Limb (tissue), 2 donors: ENCODE measurements around the gene LAMA1.
A peak's percentile ranks its signal among the peaks of the same experiment; 100 is the strongest.
"Not testable (repeated sequence)": the region's sequence is repeated elsewhere in the genome, so short reads cannot be mapped to it uniquely, and the experiment has no call there.

Source experiments
- DNase-seq, 2 donors: peaks; one replicate each; pipeline ENCODE4 v3.0.0-alpha.2; 2016; ENCODE audit errors: extremely low spot score in 2 of 2

LAMA1 gene

GRCh38 chr18:7117390-7118355 is at the start of gene LAMA1:
Gene LAMA1, minus strand, starts transcription at chr18:7117797. Its CDS starts 77 bp downstream, at chr18:7117720.
- peak; percentile 24 to 77 for DNase-seq

GRCh38 chr18:7165846-7166393 is 48.3 kb upstream of the LAMA1 start:
- DNase-seq = no peak

GRCh38 chr18:7164323-7165004 is 46.9 kb upstream of the LAMA1 start:
- peak in 1 of 2 donors; percentile 27 for DNase-seq

GRCh38 chr18:7158216-7158615 is 40.6 kb upstream of the LAMA1 start:
- no peak for DNase-seq

GRCh38 chr18:7157760-7158159 is 40.2 kb upstream of the LAMA1 start:
- DNase-seq = no peak

- no peak for DNase-seq
These were observed 38.3 kb upstream of the LAMA1 start for GRCh38 chr18:7155887-7156286.

GRCh38 chr18:7155092-7155491 is 37.5 kb upstream of the LAMA1 start:
- no peak for DNase-seq

- peak in 1 of 2 donors; percentile 80 for DNase-seq
These were observed 34.8 kb upstream of the LAMA1 start for GRCh38 chr18:7152440-7152839.

- no peak for DNase-seq
These were observed 29.8 kb upstream of the LAMA1 start for GRCh38 chr18:7147399-7147798.

- no peak for DNase-seq
These were observed 28.5 kb upstream of the LAMA1 start for GRCh38 chr18:7146067-7146466.

- not testable (repeated sequence) for DNase-seq
These were observed 27.3 kb upstream of the LAMA1 start for GRCh38 chr18:7144921-7145320.

- no peak for DNase-seq
These were observed 23.7 kb upstream of the LAMA1 start for GRCh38 chr18:7141287-7141686.

- no peak for DNase-seq
These were observed 21.8 kb upstream of the LAMA1 start for GRCh38 chr18:7139409-7139808.

- no peak for DNase-seq
These were observed 15.6 kb upstream of the LAMA1 start for GRCh38 chr18:7133181-7133580.

GRCh38 chr18:7132356-7133150 is 15.0 kb upstream of the LAMA1 start:
- DNase-seq = no peak

GRCh38 chr18:7122376-7122775 is 4.8 kb upstream of the LAMA1 start:
- no peak for DNase-seq

GRCh38 chr18:7116792-7117389 is 706 bp downstream of the LAMA1 start:
- peak in 1 of 2 donors; percentile 67 for DNase-seq

- DNase-seq = peak in 1 of 2 donors; percentile 50
These were observed 1.4 kb downstream of the LAMA1 start for GRCh38 chr18:7116001-7116730.

GRCh38 chr18:7112936-7113335 is 4.7 kb downstream of the LAMA1 start:
- no peak for DNase-seq

- DNase-seq = no peak
These were observed 6.5 kb downstream of the LAMA1 start for GRCh38 chr18:7111134-7111533.
